PC-3 (cell line): Measurements from ENCODE around the gene IGFBP1.

ENCODE experiments used
- EZH2 ChIP-seq: fragments of 300-600 bp; sonication (generic); IDR thresholded peaks from one replicate; pipeline ENCODE4 v1.6.1; 2017; ENCODE audit warnings: antibody characterized with exemption, mild to moderate bottlenecking, low read length; ENCODE audit not compliant: unreplicated experiment
- TF ChIP-seq, protein P1 (sequence below): fragments of 300-600 bp; sonication (generic); conservative IDR thresholded peaks from 2 replicates; pipeline ENCODE4 v1.5.1; 2017; ENCODE audit warnings: antibody characterized with exemption, low read depth, mild to moderate bottlenecking, low read length

DNA sequence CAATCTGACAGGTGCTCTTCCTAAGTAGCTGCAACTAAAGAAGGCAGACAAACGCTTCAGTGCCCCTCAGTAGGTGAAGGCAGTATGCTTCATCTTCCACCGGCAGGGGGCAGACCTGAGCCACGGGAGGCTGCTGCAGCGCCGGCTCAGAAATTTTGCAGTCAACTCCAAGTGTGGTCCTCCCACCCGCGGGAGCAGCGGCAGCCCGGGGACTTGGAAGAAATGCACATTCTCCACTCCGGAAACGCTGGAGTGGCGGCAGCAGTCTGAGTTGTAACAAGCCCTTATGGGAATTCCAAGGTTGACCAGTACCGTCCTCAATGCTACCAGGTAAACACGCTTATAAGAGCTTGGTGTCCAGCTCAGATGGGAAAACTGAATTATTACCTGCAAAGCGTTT is 29.4 kb downstream of the IGFBP1 start:
- no peak for TF ChIP-seq EZH2
- TF ChIP-seq, protein P1, sequence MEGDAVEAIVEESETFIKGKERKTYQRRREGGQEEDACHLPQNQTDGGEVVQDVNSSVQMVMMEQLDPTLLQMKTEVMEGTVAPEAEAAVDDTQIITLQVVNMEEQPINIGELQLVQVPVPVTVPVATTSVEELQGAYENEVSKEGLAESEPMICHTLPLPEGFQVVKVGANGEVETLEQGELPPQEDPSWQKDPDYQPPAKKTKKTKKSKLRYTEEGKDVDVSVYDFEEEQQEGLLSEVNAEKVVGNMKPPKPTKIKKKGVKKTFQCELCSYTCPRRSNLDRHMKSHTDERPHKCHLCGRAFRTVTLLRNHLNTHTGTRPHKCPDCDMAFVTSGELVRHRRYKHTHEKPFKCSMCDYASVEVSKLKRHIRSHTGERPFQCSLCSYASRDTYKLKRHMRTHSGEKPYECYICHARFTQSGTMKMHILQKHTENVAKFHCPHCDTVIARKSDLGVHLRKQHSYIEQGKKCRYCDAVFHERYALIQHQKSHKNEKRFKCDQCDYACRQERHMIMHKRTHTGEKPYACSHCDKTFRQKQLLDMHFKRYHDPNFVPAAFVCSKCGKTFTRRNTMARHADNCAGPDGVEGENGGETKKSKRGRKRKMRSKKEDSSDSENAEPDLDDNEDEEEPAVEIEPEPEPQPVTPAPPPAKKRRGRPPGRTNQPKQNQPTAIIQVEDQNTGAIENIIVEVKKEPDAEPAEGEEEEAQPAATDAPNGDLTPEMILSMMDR: peak; percentile 92
